ENCODE measurements around the gene OSBPL6. TPM values are rescaled to one million over a fixed set of nuclear protein-coding genes. Genes with fewer than 3 reads are reported as not detected.

The OSBPL6 gene
- total and polyA plus RNA-seq, 2 donors (not counting 1 experiment from before 2014, with no cell fraction given) = 0.06 TPM; not detected in 1

DNA sequence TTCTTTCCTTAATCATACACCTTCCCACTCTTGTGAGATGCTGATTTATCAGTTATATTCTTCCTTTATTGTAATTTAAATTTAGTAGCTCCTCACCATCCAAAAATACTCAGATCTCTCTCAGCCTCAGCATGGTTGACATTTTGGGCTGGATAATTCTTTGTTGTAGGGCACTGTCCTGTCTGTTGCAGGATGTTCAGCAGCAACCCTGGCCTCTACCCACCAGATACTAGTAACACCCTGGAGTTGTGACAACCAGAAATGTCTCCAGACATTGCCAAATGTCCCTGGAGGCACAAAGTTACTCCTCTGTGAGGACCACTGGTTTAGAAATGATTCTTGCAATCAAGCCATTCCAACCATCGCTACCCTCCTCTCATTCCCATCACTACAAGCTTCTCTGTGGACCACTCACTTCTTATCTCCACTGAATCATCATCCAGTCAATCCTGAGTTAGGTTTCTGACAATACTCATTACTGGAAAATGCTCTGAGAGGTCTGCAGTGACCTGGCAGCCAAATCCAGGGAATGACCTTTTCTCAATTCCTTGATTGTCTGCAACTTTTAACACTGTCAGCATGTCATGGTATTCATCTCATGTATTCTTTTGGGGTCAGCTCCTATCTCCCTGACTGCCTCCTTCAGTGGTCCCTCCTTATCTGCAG lies 43.3 kb downstream of the OSBPL6 start:
- H3K4me1 Mint-ChIP-seq = no peaks in the 10 kb centered on the region
- intact Hi-C loops (cut with micrococcal nuclease) = no loop called here
- Histone ChIP-seq H2AFZ (ENCODE audit: insufficient read depth, low read depth, low read length, poor library complexity, severe bottlenecking) (no peak overlapping the region), H3K27ac (ENCODE audit: low read length in 2 of 2) (no peak overlapping the region), H3K27me3 (replicated peaks in 1 of 4; ENCODE audit: control extremely low read depth in 1 of 4, control insufficient read depth in 3 of 4, insufficient read depth in 4 of 4, low read length in 3 of 4) (no peaks in the 10 kb centered on the region), H3K4me2 (replicated peaks; ENCODE audit: low read depth, low read length, poor library complexity, severe bottlenecking) (no peak overlapping the region), H3K9ac (ENCODE audit: low read length) (no peak overlapping the region), H3K36me3 (replicated peaks in 1 of 2; ENCODE audit: control extremely low read depth in 1 of 2, control insufficient read depth in 1 of 2, extremely low read depth in 1 of 2, insufficient read depth in 2 of 2, low read length in 1 of 2) (no peaks in the 10 kb centered on the region), H3K4me1 (ENCODE audit: control insufficient read depth in 2 of 2, insufficient read depth in 2 of 2, low read length in 2 of 2) (no peaks in the 10 kb centered on the region), H4K20me1 (ENCODE audit: control insufficient read depth, insufficient read depth, low read length, poor library complexity, severe bottlenecking) (no peaks in the 10 kb centered on the region), H3K9me3 (ENCODE audit: control extremely low read depth in 1 of 3, control insufficient read depth in 2 of 3, insufficient read depth in 1 of 3, low read length in 2 of 3) (no peaks in the 10 kb centered on the region), H3K4me3 (ENCODE audit: control extremely low read depth in 1 of 5, extremely low read depth in 1 of 5, insufficient read depth in 1 of 5, low read depth in 2 of 5, low read length in 4 of 5) (no peak overlapping the region), H3K79me2 (ENCODE audit: control insufficient read depth, insufficient read depth, low read length) (no peaks in the 10 kb centered on the region)
- TF ChIP-seq CTCF (IDR thresholded peaks at IDR 0.05) (no peak), EZH2 (IDR thresholded peaks at IDR 0.05; ENCODE audit: borderline replicate concordance, insufficient read depth, low read depth, low read length, poor library complexity, severe bottlenecking) (no peak)
- no peak for ATAC-seq (ENCODE audit: low read depth)
- ChIA-PET POLR2A (no interaction called here), CTCF (no interaction called here)
- peaks cover 5% of the 10 kb centered on the region for H3K27me3 Mint-ChIP-seq
- no peak overlapping the region for H3K4me3 Mint-ChIP-seq
- no peak overlapping the region for H3K27ac Mint-ChIP-seq
- 100% methylated on average over 1 of the region's 1 CpG for WGBS (ENCODE audit: insufficient coverage)
- DNase-seq = no peak
- H3K9me3 Mint-ChIP-seq (ENCODE audit: insufficient read depth) = no peaks in the 10 kb centered on the region

DNA sequence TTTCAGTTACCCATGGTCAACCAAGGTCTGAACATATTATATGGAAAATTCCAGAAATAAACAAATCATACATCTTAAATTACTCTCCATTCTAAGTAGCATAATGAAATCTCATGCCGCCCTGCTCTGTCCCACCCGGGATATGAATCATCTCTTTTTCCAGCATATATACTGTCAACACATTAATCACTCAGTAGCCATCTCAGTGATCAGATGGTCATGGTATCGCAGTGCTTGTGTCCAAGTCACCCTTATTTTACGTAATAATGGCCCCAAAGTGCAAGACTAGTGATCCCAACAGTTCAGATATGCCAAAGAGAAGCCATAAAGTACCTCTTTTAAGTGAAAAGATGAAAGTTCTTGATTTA lies 43.8 kb downstream of the OSBPL6 start:
- Mint-ChIP-seq H3K4me3 (no peak overlapping the region), H3K27me3 (peaks cover 5% of the 10 kb centered on the region), H3K4me1 (no peaks in the 10 kb centered on the region), H3K27ac (no peak overlapping the region), H3K9me3 (ENCODE audit: insufficient read depth) (no peaks in the 10 kb centered on the region)
- Histone ChIP-seq H3K79me2 (ENCODE audit: control insufficient read depth, insufficient read depth, low read length) (no peaks in the 10 kb centered on the region), H3K4me3 (ENCODE audit: control extremely low read depth in 1 of 5, extremely low read depth in 1 of 5, insufficient read depth in 1 of 5, low read depth in 2 of 5, low read length in 4 of 5) (no peak overlapping the region), H3K9ac (ENCODE audit: low read length) (no peak overlapping the region), H3K4me2 (replicated peaks; ENCODE audit: low read depth, low read length, poor library complexity, severe bottlenecking) (no peak overlapping the region), H3K36me3 (replicated peaks in 1 of 2; ENCODE audit: control extremely low read depth in 1 of 2, control insufficient read depth in 1 of 2, extremely low read depth in 1 of 2, insufficient read depth in 2 of 2, low read length in 1 of 2) (no peaks in the 10 kb centered on the region), H3K27me3 (replicated peaks in 1 of 4; ENCODE audit: control extremely low read depth in 1 of 4, control insufficient read depth in 3 of 4, insufficient read depth in 4 of 4, low read length in 3 of 4) (no peaks in the 10 kb centered on the region), H4K20me1 (ENCODE audit: control insufficient read depth, insufficient read depth, low read length, poor library complexity, severe bottlenecking) (no peaks in the 10 kb centered on the region), H3K4me1 (ENCODE audit: control insufficient read depth in 2 of 2, insufficient read depth in 2 of 2, low read length in 2 of 2) (no peaks in the 10 kb centered on the region), H2AFZ (ENCODE audit: insufficient read depth, low read depth, low read length, poor library complexity, severe bottlenecking) (no peak overlapping the region), H3K9me3 (ENCODE audit: control extremely low read depth in 1 of 3, control insufficient read depth in 2 of 3, insufficient read depth in 1 of 3, low read length in 2 of 3) (no peaks in the 10 kb centered on the region), H3K27ac (ENCODE audit: low read length in 2 of 2) (no peak overlapping the region)
- ATAC-seq (ENCODE audit: low read depth) (no peak), DNase-seq (no peak)
- 96% methylated on average over 4 of the region's 4 CpGs for WGBS (ENCODE audit: insufficient coverage)
- ChIA-PET CTCF (no interaction called here), POLR2A (no interaction called here)
- TF ChIP-seq EZH2 (IDR thresholded peaks at IDR 0.05; ENCODE audit: borderline replicate concordance, insufficient read depth, low read depth, low read length, poor library complexity, severe bottlenecking) (no peak), CTCF (IDR thresholded peaks at IDR 0.05) (no peak)
- intact Hi-C loops (cut with micrococcal nuclease) = no loop called here
